Measurements from ENCODE around the gene TASOR2. TPM values are rescaled to one million over a fixed set of nuclear protein-coding genes. Genes with fewer than 3 reads are reported as not detected.

Gene TASOR2
- total RNA-seq, 1 experiment from 2014 or later, result 57.4 TPM

DNA sequence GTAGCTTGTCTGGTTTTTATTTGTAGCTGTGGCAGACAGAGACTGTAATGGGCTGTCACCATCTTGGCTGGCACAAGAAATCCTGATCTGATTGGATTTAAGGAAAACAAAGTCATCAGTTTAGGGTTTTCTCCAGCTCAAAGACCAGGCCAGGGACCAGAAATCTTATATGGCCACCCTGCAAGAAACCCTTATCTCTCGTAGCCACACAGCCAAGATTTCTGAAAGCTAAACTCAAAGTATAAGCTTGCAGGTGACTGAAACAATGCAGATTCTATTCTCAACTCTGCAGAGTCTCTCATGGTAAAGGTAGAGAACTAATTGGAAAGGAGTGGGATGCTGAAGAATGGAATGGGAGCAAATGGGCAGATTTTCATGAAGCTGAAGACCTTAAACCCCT is 15.0 kb upstream of the TASOR2 start:
- DNase-seq (ENCODE audit: low read depth, low spot score) (no peak), ATAC-seq (no peak)
- no peaks in the 10 kb centered on the region for H3K9me3 ChIP-seq (ENCODE audit: control insufficient read depth, insufficient read depth, low read depth, low read length)
- ChIA-PET POLR2A (no interaction called here), CTCF (no interaction called here)
- no peaks in the 10 kb centered on the region; the same call in 1 of the 2 replicates for H3K36me3 ChIP-seq (ENCODE audit: control insufficient read depth, insufficient read depth, low read length)
- in situ Hi-C loops (cut with HindIII; ENCODE audit: low pct_unique_long_range_greater_than_20kb, low sequenced_read_pairs) (no loop called here), intact Hi-C loops (cut with micrococcal nuclease; ENCODE audit: unreplicated experiment) (no loop called here)
- no peak for TF ChIP-seq POLR2AphosphoS5 (IDR thresholded peaks at IDR 0.05; ENCODE audit: low read depth, low read length)
- TF ChIP-seq, protein P1, sequence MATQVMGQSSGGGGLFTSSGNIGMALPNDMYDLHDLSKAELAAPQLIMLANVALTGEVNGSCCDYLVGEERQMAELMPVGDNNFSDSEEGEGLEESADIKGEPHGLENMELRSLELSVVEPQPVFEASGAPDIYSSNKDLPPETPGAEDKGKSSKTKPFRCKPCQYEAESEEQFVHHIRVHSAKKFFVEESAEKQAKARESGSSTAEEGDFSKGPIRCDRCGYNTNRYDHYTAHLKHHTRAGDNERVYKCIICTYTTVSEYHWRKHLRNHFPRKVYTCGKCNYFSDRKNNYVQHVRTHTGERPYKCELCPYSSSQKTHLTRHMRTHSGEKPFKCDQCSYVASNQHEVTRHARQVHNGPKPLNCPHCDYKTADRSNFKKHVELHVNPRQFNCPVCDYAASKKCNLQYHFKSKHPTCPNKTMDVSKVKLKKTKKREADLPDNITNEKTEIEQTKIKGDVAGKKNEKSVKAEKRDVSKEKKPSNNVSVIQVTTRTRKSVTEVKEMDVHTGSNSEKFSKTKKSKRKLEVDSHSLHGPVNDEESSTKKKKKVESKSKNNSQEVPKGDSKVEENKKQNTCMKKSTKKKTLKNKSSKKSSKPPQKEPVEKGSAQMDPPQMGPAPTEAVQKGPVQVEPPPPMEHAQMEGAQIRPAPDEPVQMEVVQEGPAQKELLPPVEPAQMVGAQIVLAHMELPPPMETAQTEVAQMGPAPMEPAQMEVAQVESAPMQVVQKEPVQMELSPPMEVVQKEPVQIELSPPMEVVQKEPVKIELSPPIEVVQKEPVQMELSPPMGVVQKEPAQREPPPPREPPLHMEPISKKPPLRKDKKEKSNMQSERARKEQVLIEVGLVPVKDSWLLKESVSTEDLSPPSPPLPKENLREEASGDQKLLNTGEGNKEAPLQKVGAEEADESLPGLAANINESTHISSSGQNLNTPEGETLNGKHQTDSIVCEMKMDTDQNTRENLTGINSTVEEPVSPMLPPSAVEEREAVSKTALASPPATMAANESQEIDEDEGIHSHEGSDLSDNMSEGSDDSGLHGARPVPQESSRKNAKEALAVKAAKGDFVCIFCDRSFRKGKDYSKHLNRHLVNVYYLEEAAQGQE (IDR thresholded peaks at IDR 0.05; ENCODE audit: insufficient read depth in 1 of 2, low read depth in 2 of 2, low read length in 1 of 2), result no peak
- no peak for TF ChIP-seq SIN3A (IDR thresholded peaks at IDR 0.05; ENCODE audit: borderline replicate concordance, insufficient read depth, low read depth, low read length)
- TF ChIP-seq TCF7L2 (IDR thresholded peaks at IDR 0.05; ENCODE audit: low read depth, low read length), result no peak
- TF ChIP-seq, protein P2, sequence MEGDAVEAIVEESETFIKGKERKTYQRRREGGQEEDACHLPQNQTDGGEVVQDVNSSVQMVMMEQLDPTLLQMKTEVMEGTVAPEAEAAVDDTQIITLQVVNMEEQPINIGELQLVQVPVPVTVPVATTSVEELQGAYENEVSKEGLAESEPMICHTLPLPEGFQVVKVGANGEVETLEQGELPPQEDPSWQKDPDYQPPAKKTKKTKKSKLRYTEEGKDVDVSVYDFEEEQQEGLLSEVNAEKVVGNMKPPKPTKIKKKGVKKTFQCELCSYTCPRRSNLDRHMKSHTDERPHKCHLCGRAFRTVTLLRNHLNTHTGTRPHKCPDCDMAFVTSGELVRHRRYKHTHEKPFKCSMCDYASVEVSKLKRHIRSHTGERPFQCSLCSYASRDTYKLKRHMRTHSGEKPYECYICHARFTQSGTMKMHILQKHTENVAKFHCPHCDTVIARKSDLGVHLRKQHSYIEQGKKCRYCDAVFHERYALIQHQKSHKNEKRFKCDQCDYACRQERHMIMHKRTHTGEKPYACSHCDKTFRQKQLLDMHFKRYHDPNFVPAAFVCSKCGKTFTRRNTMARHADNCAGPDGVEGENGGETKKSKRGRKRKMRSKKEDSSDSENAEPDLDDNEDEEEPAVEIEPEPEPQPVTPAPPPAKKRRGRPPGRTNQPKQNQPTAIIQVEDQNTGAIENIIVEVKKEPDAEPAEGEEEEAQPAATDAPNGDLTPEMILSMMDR (IDR thresholded peaks at IDR 0.05), result no peak
- no peak overlapping the region for H3K27ac ChIP-seq (ENCODE audit: low read length)
- no peak overlapping the region for H3K4me3 ChIP-seq (ENCODE audit: low read depth in 2 of 2, low read length in 2 of 2)
- H3K27me3 ChIP-seq (ENCODE audit: control insufficient read depth, insufficient read depth, low read length), result no peaks in the 10 kb centered on the region
- H3K4me1 ChIP-seq (ENCODE audit: control insufficient read depth, insufficient read depth, low read length), result peaks cover 4% of the 10 kb centered on the region; the same call in 1 of the 2 replicates
- BruUV-seq (replicated peaks), result no TSS peak

DNA sequence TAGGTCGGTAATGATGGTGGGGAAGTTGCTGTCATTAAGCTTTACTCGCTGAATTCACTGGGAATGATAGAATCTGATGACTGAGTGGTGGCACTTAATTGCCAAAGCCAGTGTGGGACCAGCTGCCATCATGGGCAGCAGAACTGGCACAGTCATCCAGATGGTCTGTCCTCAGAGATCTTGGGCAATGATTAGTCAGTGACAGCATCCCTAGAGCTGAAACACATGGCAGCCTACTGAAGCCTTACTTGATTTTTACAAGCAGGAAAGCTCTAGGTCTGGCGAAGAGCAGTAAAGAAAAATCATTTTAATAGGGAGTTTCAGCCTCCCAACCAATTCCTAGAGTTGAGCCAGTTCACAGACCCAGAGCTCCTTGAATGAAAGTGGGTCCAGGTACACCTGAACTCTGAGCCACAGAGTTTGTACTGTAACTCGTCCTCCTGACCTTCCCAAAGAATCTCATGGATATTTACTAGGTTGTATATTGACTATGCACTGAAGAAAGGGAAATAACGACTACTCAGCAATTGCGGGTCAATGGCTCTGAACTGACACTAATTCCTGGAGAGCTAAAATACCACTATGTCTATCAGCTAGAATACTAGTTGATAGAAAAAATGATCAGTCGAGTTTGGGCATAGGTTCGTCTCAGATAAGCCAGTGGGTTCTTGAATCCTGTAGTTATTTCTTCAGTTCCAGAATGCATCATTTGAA is 13.8 kb upstream of the TASOR2 start:
- H3K27me3 ChIP-seq (ENCODE audit: control insufficient read depth, insufficient read depth, low read length), result no peaks in the 10 kb centered on the region
- H3K4me3 ChIP-seq (ENCODE audit: low read depth in 2 of 2, low read length in 2 of 2), result no peak overlapping the region
- no TSS peak for BruUV-seq (replicated peaks)
- ChIA-PET CTCF (no interaction called here), POLR2A (no interaction called here)
- H3K9me3 ChIP-seq (ENCODE audit: control insufficient read depth, insufficient read depth, low read depth, low read length), result no peaks in the 10 kb centered on the region
- H3K36me3 ChIP-seq (ENCODE audit: control insufficient read depth, insufficient read depth, low read length), result no peaks in the 10 kb centered on the region; the same call in 1 of the 2 replicates
- H3K4me1 ChIP-seq (ENCODE audit: control insufficient read depth, insufficient read depth, low read length), result peaks cover 4% of the 10 kb centered on the region; the same call in 1 of the 2 replicates
- H3K27ac ChIP-seq (ENCODE audit: low read length), result no peak overlapping the region
- intact Hi-C loops (cut with micrococcal nuclease; ENCODE audit: unreplicated experiment), result no loop called here
- no peak for ATAC-seq
- in situ Hi-C loops (cut with HindIII; ENCODE audit: low pct_unique_long_range_greater_than_20kb, low sequenced_read_pairs), result no loop called here
- DNase-seq (ENCODE audit: low read depth, low spot score), result no peak
- TF ChIP-seq, protein P1 (IDR thresholded peaks at IDR 0.05; ENCODE audit: insufficient read depth in 1 of 2, low read depth in 2 of 2, low read length in 1 of 2), result no peak
- TF ChIP-seq SIN3A (IDR thresholded peaks at IDR 0.05; ENCODE audit: borderline replicate concordance, insufficient read depth, low read depth, low read length) (no peak), TCF7L2 (IDR thresholded peaks at IDR 0.05; ENCODE audit: low read depth, low read length) (no peak), POLR2AphosphoS5 (IDR thresholded peaks at IDR 0.05; ENCODE audit: low read depth, low read length) (no peak)
- TF ChIP-seq, protein P2 (IDR thresholded peaks at IDR 0.05), result no peak

Data from Panc1 (cell line).